Astrocyte (in vitro differentiated cells and primary cell): ENCODE data around the gene GLT1D1. TPM values are rescaled to one million over a fixed set of nuclear protein-coding genes. Genes with fewer than 3 reads are reported as not detected.

Experiments
- DNase-seq: peaks from one replicate; pipeline ENCODE4 v3.0.0-alpha.2; 2010; ENCODE audit warnings: low read depth
- FAIRE-seq: peaks from 2 replicates; lab custom pipeline; 2011; peaks lifted over from hg19 to GRCh38; lab: Jason Lieb, UNC
- H2AFZ ChIP-seq: 2 replicates; pipeline ENCODE4 v1.6.0; 2012; ENCODE audit warnings: low read depth, low read length, inconsistent platforms
- H3K27ac ChIP-seq: 2 replicates; pipeline ENCODE4 v1.5.1; 2011; ENCODE audit warnings: low read depth, low read length, inconsistent platforms
- H3K27me3 ChIP-seq: 2 replicates; pipeline ENCODE4 v1.6.0; 2011; ENCODE audit warnings: low read length, inconsistent platforms; ENCODE audit not compliant: insufficient read depth
- H3K36me3 ChIP-seq: 2 replicates; pipeline ENCODE4 v1.5.1; 2011; ENCODE audit warnings: low read length, inconsistent platforms; ENCODE audit not compliant: insufficient read depth
- H3K4me1 ChIP-seq: 2 replicates; pipeline ENCODE4 v1.5.1; 2011; ENCODE audit warnings: low read length, inconsistent platforms; ENCODE audit not compliant: insufficient read depth
- H3K4me2 ChIP-seq: 2 replicates; pipeline ENCODE4 v1.6.0; 2012; ENCODE audit warnings: low read length, inconsistent platforms
- H3K4me3 ChIP-seq: 2 replicates; pipeline ENCODE4 v1.5.1; 2011; ENCODE audit warnings: low read depth, mild to moderate bottlenecking, low read length, inconsistent platforms; ENCODE audit not compliant: insufficient read depth
- H3K79me2 ChIP-seq: 2 replicates; pipeline ENCODE4 v1.6.0; 2012; ENCODE audit warnings: mild to moderate bottlenecking, low read length, inconsistent platforms; ENCODE audit not compliant: insufficient read depth
- H3K9ac ChIP-seq: 2 replicates; pipeline ENCODE4 v1.6.0; 2012; ENCODE audit warnings: mild to moderate bottlenecking, low read length, inconsistent platforms
- H3K9me3 ChIP-seq: 2 replicates; pipeline ENCODE4 v1.5.1; 2012; ENCODE audit warnings: low read depth, mild to moderate bottlenecking, low read length, inconsistent platforms; ENCODE audit not compliant: insufficient read depth
- H4K20me1 ChIP-seq: 2 replicates; pipeline ENCODE4 v1.6.0; 2012; ENCODE audit warnings: low read length, inconsistent platforms; ENCODE audit not compliant: insufficient read depth
- H3K27ac Mint-ChIP-seq: one replicate; pipeline ENCODE4 v1.8.0; 2021; ENCODE audit warnings: mild to moderate bottlenecking, mixed read lengths; ENCODE audit not compliant: unreplicated experiment
- H3K27me3 Mint-ChIP-seq: one replicate; pipeline ENCODE4 v1.8.0; 2021; ENCODE audit warnings: low read depth, mixed read lengths; ENCODE audit not compliant: unreplicated experiment
- H3K36me3 Mint-ChIP-seq: one replicate; pipeline ENCODE4 v1.8.0; 2021; ENCODE audit warnings: low read depth, mixed read lengths; ENCODE audit not compliant: unreplicated experiment
- H3K4me1 Mint-ChIP-seq: one replicate; pipeline ENCODE4 v1.8.0; 2021; ENCODE audit warnings: low read depth, mixed read lengths; ENCODE audit not compliant: unreplicated experiment
- H3K4me3 Mint-ChIP-seq: one replicate; pipeline ENCODE4 v1.8.0; 2021; ENCODE audit warnings: mild to moderate bottlenecking, moderate library complexity, mixed read lengths; ENCODE audit not compliant: unreplicated experiment
- H3K9me3 Mint-ChIP-seq: one replicate; pipeline ENCODE4 v1.8.0; 2021; ENCODE audit warnings: mild to moderate bottlenecking, mixed read lengths; ENCODE audit not compliant: unreplicated experiment
- EZH2 ChIP-seq: IDR thresholded peaks from 2 replicates; pipeline ENCODE4 v1.6.1; 2012; ENCODE audit warnings: mild to moderate bottlenecking, low read length, inconsistent platforms; ENCODE audit not compliant: insufficient read depth
- total RNA-seq: library from RNA; stranded (reverse); gene quantifications from 2 replicates; pipeline ENCODE4 v1.2.1, GENCODE V29; 2021
- TF ChIP-seq, protein P1 (sequence below): IDR thresholded peaks from 2 replicates; pipeline ENCODE4 v1.5.1; 2011; ENCODE audit warnings: low read depth, mild to moderate bottlenecking, inconsistent platforms, low read length, moderate library complexity; ENCODE audit not compliant: insufficient read depth

GLT1D1 gene
- total RNA-seq, 1 donor from 2014 or later = 0.16 TPM

DNA sequence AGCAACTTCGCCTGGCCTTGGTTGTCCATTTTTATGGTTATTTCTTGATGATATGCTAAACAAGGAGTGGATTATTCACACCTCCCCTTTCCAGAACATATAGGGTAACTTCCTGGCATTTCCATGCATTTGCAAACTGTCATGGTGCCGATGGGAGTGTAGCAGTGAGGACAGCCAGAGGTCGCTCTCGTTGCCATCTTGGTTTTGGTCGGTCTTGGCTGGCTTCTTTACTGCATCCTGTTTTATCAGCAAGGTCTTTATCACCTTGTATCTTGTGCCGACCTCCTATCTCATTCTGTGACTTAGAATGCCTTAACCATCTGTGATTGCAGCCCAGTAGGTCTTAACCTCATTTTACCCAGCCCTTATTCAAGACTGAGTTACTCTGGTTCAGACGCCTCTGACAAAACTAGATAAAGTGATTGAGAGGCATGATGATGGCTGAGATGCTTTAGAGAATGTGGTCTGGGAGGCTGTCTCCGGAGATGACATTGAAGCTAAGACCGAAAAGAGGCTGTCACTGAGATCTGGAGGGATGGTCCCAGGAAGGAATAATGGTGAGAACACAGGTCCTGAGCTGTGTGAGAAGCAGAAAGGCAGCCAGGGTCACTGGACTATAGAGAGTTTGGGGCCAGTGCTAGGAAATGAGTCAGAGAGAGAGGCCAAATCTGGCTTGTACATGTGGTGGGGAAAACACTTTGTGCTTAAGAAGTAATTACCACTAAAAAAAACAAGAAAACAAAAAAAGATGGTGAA, 2.9 kb downstream of the GLT1D1 start:
- no peaks in the 10 kb centered on the region for H3K4me1 ChIP-seq
- H3K9ac ChIP-seq = no peak overlapping the region
- H3K9me3 Mint-ChIP-seq = peaks cover 14% of the 10 kb centered on the region
- no peak overlapping the region for H3K4me2 ChIP-seq
- H4K20me1 ChIP-seq = no peaks in the 10 kb centered on the region
- no peaks in the 10 kb centered on the region for H3K36me3 ChIP-seq
- H3K27ac ChIP-seq = no peak overlapping the region
- no peak overlapping the region for H3K4me3 Mint-ChIP-seq
- H3K27ac Mint-ChIP-seq = no peak overlapping the region
- TF ChIP-seq, protein P1, sequence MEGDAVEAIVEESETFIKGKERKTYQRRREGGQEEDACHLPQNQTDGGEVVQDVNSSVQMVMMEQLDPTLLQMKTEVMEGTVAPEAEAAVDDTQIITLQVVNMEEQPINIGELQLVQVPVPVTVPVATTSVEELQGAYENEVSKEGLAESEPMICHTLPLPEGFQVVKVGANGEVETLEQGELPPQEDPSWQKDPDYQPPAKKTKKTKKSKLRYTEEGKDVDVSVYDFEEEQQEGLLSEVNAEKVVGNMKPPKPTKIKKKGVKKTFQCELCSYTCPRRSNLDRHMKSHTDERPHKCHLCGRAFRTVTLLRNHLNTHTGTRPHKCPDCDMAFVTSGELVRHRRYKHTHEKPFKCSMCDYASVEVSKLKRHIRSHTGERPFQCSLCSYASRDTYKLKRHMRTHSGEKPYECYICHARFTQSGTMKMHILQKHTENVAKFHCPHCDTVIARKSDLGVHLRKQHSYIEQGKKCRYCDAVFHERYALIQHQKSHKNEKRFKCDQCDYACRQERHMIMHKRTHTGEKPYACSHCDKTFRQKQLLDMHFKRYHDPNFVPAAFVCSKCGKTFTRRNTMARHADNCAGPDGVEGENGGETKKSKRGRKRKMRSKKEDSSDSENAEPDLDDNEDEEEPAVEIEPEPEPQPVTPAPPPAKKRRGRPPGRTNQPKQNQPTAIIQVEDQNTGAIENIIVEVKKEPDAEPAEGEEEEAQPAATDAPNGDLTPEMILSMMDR = no peak
- TF ChIP-seq EZH2 = no peak
- no peak overlapping the region for H2AFZ ChIP-seq
- no peaks in the 10 kb centered on the region for H3K4me1 Mint-ChIP-seq
- FAIRE-seq = no peak
- no peak overlapping the region for H3K4me3 ChIP-seq
- no peaks in the 10 kb centered on the region for H3K79me2 ChIP-seq
- H3K27me3 Mint-ChIP-seq = peaks cover 7% of the 10 kb centered on the region
- H3K36me3 Mint-ChIP-seq = no peaks in the 10 kb centered on the region
- no peaks in the 10 kb centered on the region for H3K9me3 ChIP-seq
- peaks cover 3% of the 10 kb centered on the region for H3K27me3 ChIP-seq
- DNase-seq = no peak

DNA sequence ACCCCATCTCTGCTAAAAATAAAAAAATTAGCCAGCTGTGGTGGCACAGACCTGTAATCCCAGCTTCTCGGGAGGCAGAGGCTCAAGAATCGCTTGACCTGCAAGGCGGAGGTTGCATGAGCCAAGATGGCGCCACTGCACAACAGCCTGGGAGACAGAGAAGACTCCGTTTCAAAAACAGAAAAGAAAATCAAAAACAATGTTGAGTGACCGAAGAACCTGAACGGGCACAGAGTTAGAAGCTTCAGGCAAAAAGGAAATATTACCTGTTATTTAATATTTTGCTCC, 3.5 kb downstream of the GLT1D1 start:
- no peaks in the 10 kb centered on the region for H4K20me1 ChIP-seq
- Mint-ChIP-seq H3K36me3 (no peaks in the 10 kb centered on the region), H3K27ac (no peak overlapping the region), H3K9me3 (peaks cover 17% of the 10 kb centered on the region), H3K4me1 (no peaks in the 10 kb centered on the region), H3K27me3 (peaks cover 6% of the 10 kb centered on the region), H3K4me3 (no peak overlapping the region)
- H3K79me2 ChIP-seq = no peaks in the 10 kb centered on the region
- H3K9me3 ChIP-seq = no peaks in the 10 kb centered on the region
- H2AFZ ChIP-seq = no peak overlapping the region
- H3K4me2 ChIP-seq = no peak overlapping the region
- no peak overlapping the region for H3K4me3 ChIP-seq
- no peak overlapping the region for H3K9ac ChIP-seq
- no peak for FAIRE-seq
- no peak for DNase-seq
- H3K4me1 ChIP-seq = no peaks in the 10 kb centered on the region
- H3K36me3 ChIP-seq = no peaks in the 10 kb centered on the region
- H3K27me3 ChIP-seq = peaks cover 3% of the 10 kb centered on the region
- TF ChIP-seq, protein P1 = no peak
- no peak for TF ChIP-seq EZH2
- no peak overlapping the region for H3K27ac ChIP-seq

DNA sequence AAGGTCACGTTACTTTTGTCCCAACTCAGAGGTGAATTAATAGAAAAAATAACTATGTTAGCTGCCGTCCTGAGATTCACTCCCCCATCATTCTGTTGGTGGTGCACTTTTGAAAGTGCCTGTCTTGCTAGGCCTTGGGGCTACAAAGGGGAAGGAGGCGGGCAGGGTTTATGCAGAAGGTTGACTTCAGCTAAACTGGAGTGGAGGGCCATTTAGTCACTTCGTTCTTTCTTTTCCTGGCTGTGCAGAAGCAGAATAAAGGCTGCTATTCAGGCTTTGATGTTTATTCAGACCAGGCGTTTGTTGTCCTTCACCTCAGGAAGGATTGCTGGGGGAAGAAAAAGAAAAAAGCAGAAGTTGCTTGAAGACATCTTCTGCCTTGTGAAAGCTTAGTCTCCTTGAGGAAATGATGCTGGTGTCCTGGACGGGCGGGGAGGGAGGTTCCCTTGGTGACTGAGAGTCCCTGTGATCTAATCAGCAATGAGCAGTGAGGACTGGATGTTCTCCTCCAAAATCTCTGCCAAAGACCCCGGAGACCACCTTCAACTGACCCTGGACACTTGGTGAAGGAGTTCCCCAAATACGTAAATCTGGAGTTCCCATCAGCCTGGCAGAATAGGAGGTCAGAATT, 4.0 kb downstream of the GLT1D1 start:
- no peak for TF ChIP-seq EZH2
- TF ChIP-seq, protein P1 = no peak
- no peak overlapping the region for H3K27ac ChIP-seq
- H3K36me3 ChIP-seq = no peaks in the 10 kb centered on the region
- Mint-ChIP-seq H3K9me3 (peaks cover 17% of the 10 kb centered on the region), H3K36me3 (no peaks in the 10 kb centered on the region), H3K27ac (no peak overlapping the region), H3K27me3 (peaks cover 3% of the 10 kb centered on the region), H3K4me3 (no peak overlapping the region), H3K4me1 (no peaks in the 10 kb centered on the region)
- H3K9me3 ChIP-seq = no peaks in the 10 kb centered on the region
- no peak overlapping the region for H3K4me3 ChIP-seq
- no peak for DNase-seq
- H4K20me1 ChIP-seq = no peaks in the 10 kb centered on the region
- FAIRE-seq = no peak
- H3K9ac ChIP-seq = no peak overlapping the region
- H3K79me2 ChIP-seq = no peaks in the 10 kb centered on the region
- peaks cover 3% of the 10 kb centered on the region for H3K27me3 ChIP-seq
- no peak overlapping the region for H2AFZ ChIP-seq
- no peaks in the 10 kb centered on the region for H3K4me1 ChIP-seq
- H3K4me2 ChIP-seq = no peak overlapping the region
